ENCODE data around the gene LRRC3.
A peak's percentile ranks its signal among the peaks of the same experiment; 100 is the strongest.

Gene LRRC3

DNA sequence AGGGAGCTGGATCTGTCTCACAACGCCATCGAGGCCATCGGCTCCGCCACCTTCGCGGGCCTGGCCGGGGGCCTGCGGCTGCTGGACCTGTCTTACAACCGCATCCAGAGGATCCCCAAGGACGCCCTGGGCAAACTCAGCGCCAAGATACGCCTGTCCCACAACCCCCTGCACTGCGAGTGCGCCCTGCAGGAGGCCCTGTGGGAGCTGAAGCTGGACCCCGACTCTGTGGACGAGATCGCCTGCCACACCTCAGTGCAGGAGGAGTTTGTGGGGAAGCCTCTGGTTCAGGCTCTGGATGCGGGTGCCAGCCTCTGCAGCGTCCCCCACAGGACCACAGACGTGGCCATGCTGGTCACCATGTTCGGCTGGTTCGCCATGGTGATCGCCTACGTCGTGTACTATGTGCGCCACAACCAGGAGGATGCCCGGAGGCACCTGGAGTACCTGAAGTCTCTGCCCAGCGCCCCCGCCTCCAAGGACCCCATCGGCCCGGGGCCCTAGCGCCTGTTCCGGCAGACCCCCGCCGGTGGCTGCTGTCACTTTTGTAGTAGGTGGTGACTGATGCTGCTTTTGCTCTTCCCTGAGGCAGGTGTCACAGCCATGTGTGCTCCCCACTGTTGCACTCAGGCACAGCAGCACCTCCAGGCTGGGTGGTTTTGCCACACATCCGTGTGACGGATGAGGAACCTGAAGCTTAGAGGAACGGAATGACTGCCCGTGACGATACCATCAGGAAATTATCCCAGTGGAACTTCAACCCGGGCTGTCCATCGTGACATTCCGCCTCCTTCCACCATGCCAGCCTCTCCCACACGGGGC is 1.8 kb downstream of the LRRC3 start:
- no peaks in the 10 kb centered on the region for H3K27me3 Mint-ChIP-seq
- peak overlapping the region; percentile 57 for H3K4me3 Mint-ChIP-seq
- H3K36me3 Mint-ChIP-seq: no peaks in the 10 kb centered on the region
- H3K9me3 Mint-ChIP-seq: no peaks in the 10 kb centered on the region
- H3K27ac Mint-ChIP-seq: no peak overlapping the region
- no peaks in the 10 kb centered on the region for H3K4me1 Mint-ChIP-seq

DNA sequence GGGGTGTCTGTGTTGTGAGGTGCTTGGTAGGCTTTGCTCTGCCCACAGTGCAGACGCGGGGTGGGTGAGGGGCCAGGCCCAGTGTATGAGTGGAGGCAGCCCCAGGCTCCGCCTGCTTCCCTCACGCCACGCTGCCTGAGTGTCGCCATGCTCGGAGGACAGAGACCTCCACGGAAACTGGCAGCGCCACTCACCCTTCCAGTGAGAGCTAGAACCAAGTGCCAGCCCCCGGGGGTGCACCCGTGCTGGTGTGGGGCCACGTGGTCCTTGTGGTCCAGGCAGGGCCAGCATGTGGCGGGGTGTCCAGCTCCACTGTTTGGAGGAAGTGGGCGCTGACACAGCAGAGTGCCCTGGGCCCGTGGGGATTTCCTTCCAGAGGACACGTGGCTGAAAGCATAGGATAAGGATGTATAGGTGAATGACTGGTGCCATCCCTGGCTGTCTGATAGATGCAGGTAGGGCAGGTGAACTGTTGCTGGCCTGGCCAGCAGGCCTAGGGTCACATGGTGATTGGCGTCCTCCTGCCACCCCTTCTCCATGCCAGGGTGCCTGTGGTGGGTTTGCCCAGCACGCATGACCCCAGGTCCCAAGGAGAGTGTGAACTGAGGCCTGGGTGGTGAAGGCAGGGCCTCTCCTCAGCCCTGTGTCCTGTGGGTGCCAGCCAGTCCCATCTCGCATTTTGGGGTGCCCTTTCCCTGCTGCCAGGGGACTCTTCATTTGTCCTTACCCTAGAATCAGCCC is 3.8 kb downstream of the LRRC3 start:
- no peaks in the 10 kb centered on the region for H3K36me3 Mint-ChIP-seq
- no peaks in the 10 kb centered on the region for H3K4me1 Mint-ChIP-seq
- no peak overlapping the region for H3K27ac Mint-ChIP-seq
- no peak overlapping the region for H3K4me3 Mint-ChIP-seq
- no peaks in the 10 kb centered on the region for H3K9me3 Mint-ChIP-seq
- no peaks in the 10 kb centered on the region for H3K27me3 Mint-ChIP-seq

DNA sequence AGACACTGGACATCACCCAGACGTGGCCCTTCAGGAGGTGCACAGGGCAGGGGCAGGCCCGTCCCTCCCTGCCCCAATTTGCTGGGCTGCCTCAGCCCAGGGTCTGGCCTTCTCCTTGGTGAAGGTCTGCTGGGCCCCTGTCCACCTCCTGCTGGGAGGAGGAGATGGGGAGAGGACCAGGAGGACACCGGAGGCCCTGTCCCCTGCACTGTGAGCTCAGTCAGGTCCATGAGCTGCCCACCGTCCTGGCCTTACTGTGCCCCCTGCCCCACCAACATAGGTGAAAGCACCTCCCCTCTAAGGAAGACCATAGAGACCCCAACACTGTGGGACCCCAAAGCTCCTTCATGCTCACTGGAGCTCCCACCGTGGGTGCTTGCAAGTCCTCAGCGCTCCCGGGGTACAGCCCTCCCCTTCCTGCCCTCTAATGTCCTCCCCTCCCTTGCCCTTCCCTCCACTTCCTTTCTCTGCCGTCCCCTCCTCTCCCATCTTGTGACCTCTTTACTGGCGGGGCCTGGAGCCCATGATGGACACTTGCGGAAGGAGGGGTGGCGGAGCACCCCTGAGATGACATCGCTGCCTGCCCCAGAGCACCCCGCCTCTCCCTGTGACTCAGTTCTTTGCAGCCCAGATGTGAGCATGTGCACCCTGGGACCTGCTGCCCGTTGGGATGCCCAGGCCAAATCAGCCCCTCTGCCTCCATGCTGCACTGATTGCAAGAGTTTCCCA is 4.6 kb downstream of the LRRC3 start:
- Mint-ChIP-seq H3K36me3 (no peaks in the 10 kb centered on the region), H3K9me3 (no peaks in the 10 kb centered on the region), H3K4me1 (no peaks in the 10 kb centered on the region), H3K4me3 (no peak overlapping the region), H3K27ac (no peak overlapping the region), H3K27me3 (no peaks in the 10 kb centered on the region)

DNA sequence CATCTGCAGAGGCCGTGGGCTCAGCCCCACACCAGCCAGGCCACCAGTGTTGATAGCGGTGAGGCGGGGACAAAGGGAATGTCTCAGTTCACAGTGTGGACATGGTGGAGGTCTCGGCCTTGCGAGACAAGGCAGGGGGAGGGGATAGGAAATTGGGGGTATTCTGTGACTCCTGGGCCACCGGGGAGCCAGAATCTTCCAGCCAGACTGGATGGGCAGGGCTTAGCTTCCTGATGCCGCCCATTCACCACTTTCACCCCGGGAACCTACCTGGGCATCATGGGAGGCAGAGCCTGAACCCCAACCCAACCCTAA is 5.1 kb downstream of the LRRC3 start:
- Mint-ChIP-seq H3K4me1 (no peaks in the 10 kb centered on the region), H3K27ac (no peak overlapping the region), H3K36me3 (no peaks in the 10 kb centered on the region), H3K27me3 (no peaks in the 10 kb centered on the region), H3K4me3 (no peak overlapping the region), H3K9me3 (no peaks in the 10 kb centered on the region)

DNA sequence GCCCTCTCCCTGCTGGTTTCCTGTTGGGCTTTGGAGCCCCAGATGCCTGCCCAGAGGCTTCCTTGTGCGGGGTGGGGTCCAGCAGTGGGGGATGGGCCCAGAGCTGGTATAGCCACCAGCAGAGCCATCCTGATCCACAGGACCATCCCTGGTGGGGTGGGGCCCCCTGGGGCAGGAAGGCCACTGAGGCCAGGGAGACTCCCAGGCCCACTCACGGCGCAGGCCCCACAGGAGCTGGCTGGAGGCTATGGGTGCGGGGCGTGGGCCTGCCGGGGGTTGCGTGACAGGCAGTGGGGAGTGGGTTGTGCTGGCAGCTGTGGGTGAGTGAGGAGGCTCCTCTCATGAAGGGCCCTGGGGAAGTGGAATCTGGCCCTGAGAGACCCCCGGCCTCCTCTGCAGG is 5.7 kb downstream of the LRRC3 start:
- no peaks in the 10 kb centered on the region for H3K9me3 Mint-ChIP-seq
- no peaks in the 10 kb centered on the region for H3K4me1 Mint-ChIP-seq
- no peak overlapping the region for H3K4me3 Mint-ChIP-seq
- H3K27ac Mint-ChIP-seq: no peak overlapping the region
- H3K36me3 Mint-ChIP-seq: no peaks in the 10 kb centered on the region
- no peaks in the 10 kb centered on the region for H3K27me3 Mint-ChIP-seq

DNA sequence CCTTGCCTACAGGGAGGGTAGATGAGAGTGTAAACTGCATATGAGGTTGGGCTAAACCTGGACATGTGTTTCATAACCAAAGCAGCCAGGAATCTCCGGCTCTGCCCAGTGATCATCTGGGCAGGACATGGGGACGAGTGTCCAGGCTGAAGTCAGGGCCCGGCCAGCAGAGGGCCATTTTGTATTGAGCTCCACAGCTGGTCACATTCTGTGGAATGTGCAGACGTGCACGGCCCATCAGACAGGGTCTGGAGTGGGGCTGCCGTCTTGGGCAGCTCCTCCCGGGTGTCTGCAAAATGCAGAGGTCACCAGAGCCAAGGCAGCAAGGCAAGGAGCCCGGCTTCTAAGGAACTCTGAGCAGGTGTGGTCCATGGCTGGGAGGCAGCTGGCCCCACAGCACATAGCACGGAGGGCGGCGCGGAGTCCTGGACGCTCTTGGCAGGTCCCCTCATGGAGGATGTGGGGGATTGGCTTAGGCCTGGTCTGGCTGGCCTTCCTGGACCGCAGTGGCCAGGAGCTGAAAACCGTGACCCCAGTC is 6.2 kb downstream of the LRRC3 start:
- Mint-ChIP-seq H3K27ac (no peak overlapping the region), H3K9me3 (no peaks in the 10 kb centered on the region), H3K27me3 (no peaks in the 10 kb centered on the region), H3K4me1 (no peaks in the 10 kb centered on the region), H3K4me3 (no peak overlapping the region), H3K36me3 (no peaks in the 10 kb centered on the region)

DNA sequence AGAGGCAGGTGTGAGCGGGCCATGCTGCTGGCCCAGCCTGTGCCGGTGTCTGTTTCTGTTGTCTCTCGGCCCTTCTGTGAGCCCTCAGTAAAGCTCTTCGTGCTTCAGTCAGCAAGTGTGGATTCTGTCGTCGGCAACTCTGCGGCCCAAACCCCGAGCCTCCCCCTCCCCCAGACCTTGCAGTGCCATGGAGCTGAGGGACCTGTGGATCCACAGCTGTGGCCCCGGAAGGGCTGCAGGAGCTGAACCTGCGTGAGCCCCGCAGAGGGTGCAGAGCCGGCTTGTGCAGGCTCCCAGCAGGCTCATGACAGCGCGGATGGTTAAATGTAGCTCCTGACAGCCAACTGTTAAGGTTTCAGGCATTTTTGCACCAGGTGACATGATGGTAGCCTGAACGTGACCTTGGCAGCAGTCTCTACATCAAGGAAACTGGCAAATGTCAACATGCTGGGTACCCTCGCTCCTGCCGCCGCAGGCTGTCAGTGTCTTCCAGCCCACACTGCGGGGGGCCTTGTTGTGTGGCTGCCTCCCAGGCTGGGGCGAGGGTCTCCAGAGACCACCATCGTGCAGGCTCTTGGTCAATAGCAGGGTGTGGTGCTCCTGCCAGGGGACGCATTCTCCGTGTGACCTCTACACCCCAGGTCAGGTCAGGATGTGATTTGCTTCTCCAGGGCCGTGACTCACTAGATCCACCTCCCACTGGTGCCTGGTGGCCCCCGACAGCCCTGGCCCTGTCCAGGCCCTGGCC is 7.0 kb downstream of the LRRC3 start:
- Mint-ChIP-seq H3K36me3 (no peaks in the 10 kb centered on the region), H3K4me3 (no peak overlapping the region), H3K9me3 (no peaks in the 10 kb centered on the region), H3K27ac (no peak overlapping the region), H3K4me1 (no peaks in the 10 kb centered on the region), H3K27me3 (no peaks in the 10 kb centered on the region)

DNA sequence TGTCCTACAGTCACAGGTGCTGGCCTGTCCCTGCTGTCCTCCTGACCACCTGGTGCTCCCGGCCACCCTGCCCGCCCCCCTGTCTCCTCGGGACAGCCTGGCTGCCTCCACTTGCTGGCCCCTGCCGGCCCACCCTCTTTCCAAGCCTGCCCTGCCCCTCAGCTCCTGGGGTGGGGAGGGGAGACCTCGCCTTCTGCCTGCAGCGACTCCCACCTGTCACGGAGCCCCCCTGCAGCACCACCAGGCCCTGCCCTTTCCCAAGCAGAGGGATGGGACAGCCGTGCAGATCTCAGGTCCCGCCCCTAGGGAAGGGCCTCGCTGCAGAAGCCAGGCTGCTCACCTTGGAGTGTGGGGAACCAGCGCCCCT is 7.5 kb downstream of the LRRC3 start:
- no peaks in the 10 kb centered on the region for H3K27me3 Mint-ChIP-seq
- H3K4me1 Mint-ChIP-seq: no peaks in the 10 kb centered on the region
- H3K9me3 Mint-ChIP-seq: no peaks in the 10 kb centered on the region
- no peak overlapping the region for H3K4me3 Mint-ChIP-seq
- H3K27ac Mint-ChIP-seq: no peak overlapping the region
- H3K36me3 Mint-ChIP-seq: no peaks in the 10 kb centered on the region

DNA sequence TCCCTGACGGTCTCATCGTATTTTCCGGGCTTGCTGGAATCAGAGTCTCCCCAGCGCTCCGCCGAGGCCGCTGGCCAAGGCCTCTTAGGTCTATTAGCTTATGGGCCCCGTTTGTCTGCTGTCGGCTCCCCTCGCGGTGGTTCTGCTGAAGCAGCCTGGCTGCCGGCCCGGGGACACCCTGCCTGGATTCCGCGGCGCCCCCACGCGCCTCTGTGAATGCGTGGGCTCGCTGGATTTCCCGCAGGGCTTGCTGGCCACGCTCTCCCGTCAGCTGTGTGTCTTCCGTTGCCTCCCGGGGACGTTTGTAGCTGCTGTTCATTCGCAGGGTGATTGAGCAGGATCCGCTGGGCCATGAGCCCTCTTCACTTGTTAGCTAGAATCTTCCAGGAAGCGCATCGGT is 8.4 kb downstream of the LRRC3 start:
- Mint-ChIP-seq H3K4me3 (no peak overlapping the region), H3K27me3 (no peaks in the 10 kb centered on the region)

DNA sequence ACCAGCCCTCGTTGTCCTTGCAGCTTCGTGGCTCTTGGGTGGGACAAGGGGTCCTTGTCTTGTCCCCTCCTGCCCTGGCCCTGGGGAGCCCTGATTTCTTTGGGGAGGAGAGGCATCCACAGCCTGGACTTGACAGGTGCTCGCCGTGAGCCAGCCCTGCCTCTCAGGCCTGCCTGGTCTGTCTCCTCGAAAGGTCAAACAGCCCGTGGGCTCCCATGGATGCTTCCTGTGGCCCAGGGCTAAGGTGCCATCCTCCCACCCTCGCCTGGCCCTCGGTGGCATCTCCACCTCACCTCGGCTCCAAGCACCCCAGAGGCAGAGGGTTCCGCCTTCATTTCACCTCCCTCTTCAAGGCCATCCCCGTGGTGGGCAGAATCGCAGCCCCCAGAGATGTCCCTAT is 9.0 kb downstream of the LRRC3 start:
- Mint-ChIP-seq H3K27me3 (no peaks in the 10 kb centered on the region), H3K9me3 (no peaks in the 10 kb centered on the region), H3K27ac (no peak overlapping the region), H3K36me3 (no peaks in the 10 kb centered on the region), H3K4me1 (no peaks in the 10 kb centered on the region), H3K4me3 (no peak overlapping the region)

More for the DNA sequence above, 8.4 kb downstream of the LRRC3 start:
- Mint-ChIP-seq H3K36me3 (no peaks in the 10 kb centered on the region), H3K27ac (no peak overlapping the region), H3K4me1 (no peaks in the 10 kb centered on the region), H3K9me3 (no peaks in the 10 kb centered on the region)

DNA sequence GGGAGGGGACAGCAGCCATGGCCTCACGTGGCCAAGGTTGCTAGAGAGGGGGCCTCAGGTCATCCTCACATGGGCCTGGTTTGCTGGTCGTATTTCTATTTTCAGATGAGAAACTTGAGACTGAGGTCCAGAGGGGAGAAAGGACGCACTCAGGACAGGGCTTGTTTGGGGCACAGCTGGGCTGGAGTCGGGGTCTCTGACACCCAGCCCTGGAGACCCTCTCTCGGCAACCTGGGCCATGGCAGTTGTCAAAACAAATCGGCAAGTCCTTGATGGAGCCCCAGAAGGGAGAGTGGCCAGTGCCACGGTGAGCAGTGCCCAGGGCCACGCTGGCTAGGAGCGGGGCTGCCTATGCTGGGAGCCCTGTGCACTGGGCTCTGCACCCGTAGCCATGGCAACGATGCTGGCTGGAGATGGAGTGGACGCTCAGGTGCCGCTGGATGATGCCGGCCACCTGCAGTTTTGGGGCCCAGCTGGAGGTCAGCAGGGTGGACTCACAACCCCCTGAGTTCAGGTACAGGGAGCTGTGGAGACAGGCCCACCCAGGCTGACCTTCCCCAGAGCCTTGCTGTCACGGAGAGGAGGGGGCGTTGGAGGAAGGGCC is 11.1 kb downstream of the LRRC3 start:
- no peak overlapping the region for H3K4me3 Mint-ChIP-seq
- H3K4me1 Mint-ChIP-seq: no peaks in the 10 kb centered on the region
- no peak overlapping the region for H3K27ac Mint-ChIP-seq
- H3K36me3 Mint-ChIP-seq: no peaks in the 10 kb centered on the region
- H3K9me3 Mint-ChIP-seq: no peaks in the 10 kb centered on the region
- no peaks in the 10 kb centered on the region for H3K27me3 Mint-ChIP-seq

DNA sequence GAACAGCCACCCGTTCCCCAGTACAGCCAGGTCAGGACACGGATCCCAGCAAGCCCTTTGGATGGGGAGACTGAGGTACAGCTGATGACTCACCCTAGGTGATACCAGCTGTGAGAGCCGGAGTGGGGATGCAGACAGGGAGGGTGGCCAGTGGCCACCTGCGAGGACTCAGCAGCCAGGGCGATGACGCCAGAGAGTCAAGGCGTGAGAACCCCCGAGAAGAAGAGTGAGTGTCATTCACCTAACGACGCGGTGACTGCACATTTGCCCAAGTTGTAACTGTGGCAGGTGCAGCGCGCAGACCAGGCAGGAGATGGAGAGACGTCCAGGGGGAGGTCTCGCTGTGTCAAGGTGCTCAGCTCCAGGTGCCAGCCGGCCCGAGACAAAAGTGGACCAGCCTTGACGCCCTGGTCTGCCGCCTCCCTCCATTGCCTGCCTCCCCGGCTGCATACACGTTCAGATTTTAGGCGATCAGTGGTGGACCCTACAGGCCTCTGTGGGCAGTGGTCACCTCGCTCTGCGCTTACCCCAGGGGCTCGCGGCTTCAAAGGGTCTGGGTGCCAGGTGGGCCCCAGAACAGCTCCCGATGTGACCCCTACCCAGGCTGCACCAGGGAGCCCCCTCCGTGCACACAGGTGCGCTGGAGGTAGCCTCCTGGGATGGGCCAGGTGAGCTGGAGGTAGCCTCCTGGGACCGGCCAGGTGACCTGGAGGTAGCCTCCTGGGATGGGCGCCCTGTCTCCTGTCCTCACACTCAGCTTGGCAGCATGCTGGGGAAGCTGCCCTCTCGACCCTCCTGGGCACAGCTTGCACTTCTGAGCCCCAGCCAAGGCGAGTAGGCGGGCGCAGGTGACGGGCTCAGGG is 11.9 kb downstream of the LRRC3 start:
- Mint-ChIP-seq H3K9me3 (no peaks in the 10 kb centered on the region), H3K4me3 (no peak overlapping the region), H3K36me3 (no peaks in the 10 kb centered on the region), H3K27me3 (no peaks in the 10 kb centered on the region), H3K4me1 (no peaks in the 10 kb centered on the region), H3K27ac (peak overlapping the region; percentile 30)

DNA sequence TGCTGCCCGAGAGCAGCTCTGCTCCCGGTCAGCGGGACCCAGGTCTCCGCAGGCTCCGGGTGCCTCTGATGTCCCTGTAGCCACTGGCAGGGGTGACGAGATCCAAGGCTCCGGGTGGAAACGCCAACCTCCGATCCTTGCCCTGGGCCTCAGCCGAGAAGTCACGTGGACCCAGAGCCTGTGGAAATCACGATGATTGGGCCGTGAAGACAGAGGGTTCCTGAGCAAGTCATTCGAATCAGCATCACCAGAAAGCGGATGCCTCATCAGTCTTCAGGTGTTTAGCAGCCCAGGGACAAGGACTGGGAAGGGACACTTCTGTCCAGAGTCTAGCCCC is 12.5 kb downstream of the LRRC3 start:
- no peaks in the 10 kb centered on the region for H3K4me1 Mint-ChIP-seq
- no peaks in the 10 kb centered on the region for H3K36me3 Mint-ChIP-seq
- H3K27me3 Mint-ChIP-seq: no peaks in the 10 kb centered on the region
- H3K27ac Mint-ChIP-seq: no peak overlapping the region
- H3K9me3 Mint-ChIP-seq: no peaks in the 10 kb centered on the region
- H3K4me3 Mint-ChIP-seq: no peak overlapping the region

DNA sequence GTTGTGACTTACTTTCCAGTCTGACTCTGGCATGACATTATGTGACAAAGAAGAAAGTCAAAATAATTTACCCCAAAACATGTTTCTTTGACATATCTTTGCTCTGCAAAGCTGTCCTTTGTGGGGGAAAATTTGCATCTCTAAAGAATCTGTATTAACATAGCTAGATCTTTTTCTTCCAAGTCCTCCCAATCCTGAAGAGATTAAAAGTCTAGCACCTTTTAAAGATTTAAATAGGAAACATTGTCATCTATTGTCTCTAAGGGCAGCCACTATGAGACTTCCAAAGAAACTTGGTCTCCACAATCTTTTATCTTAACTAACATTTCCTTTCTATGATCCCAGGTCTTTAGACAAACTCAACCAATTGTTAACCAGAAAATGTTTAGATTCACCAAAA is 16.0 kb downstream of the LRRC3 start:
- Mint-ChIP-seq H3K4me3 (no peak overlapping the region), H3K36me3 (no peaks in the 10 kb centered on the region), H3K4me1 (no peaks in the 10 kb centered on the region), H3K27ac (no peak overlapping the region), H3K9me3 (no peaks in the 10 kb centered on the region), H3K27me3 (no peaks in the 10 kb centered on the region)

All from activated naive CD4-positive, alpha-beta T cell treated with anti-CD3 and anti-CD28 coated beads, Interleukin-2, amount 50 U/mL, for 24 hours (primary cell).